Pons (tissue), 1 donor: Measurements from ENCODE around the gene RSAD2.
A peak's percentile ranks its signal among the peaks of the same experiment; 100 is the strongest.
"Not testable (repeated sequence)": the region's sequence is repeated elsewhere in the genome, so short reads cannot be mapped to it uniquely, and the experiment has no call there.

Experiments
- DNase-seq: peaks from one replicate; pipeline ENCODE4 v3.0.0-alpha.2; 2016; ENCODE audit warnings: low spot score

The RSAD2 gene, protein sequence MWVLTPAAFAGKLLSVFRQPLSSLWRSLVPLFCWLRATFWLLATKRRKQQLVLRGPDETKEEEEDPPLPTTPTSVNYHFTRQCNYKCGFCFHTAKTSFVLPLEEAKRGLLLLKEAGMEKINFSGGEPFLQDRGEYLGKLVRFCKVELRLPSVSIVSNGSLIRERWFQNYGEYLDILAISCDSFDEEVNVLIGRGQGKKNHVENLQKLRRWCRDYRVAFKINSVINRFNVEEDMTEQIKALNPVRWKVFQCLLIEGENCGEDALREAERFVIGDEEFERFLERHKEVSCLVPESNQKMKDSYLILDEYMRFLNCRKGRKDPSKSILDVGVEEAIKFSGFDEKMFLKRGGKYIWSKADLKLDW

DNA sequence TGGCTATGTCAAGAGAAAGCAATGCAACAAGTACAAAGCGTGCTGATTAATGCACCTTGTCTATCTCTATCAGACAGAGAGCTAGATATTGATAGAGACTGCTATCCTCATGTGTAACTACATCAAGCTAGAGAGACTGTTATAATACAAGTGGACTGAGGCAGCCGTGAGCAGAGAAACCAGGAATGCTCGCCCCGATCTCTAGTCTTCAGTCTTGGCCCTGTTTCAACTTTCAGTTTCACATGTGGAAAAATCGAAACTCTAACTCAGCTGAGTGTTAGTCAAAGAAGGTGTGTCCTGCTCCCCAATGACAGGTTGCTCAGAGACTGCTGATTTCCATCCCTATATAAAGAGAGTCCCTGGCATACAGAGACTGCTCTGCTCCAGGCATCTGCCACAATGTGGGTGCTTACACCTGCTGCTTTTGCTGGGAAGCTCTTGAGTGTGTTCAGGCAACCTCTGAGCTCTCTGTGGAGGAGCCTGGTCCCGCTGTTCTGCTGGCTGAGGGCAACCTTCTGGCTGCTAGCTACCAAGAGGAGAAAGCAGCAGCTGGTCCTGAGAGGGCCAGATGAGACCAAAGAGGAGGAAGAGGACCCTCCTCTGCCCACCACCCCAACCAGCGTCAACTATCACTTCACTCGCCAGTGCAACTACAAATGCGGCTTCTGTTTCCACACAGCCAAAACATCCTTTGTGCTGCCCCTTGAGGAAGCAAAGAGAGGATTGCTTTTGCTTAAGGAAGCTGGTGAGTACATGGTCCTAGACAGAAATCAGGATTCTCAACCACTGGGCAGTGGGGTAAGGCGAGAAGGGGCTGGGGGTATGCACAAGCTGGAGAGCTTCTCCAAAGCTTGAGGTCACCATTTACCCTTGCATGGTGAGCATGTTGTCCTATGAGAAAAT, at the start of gene RSAD2:
RSAD2 (plus strand) TSS at position 376 of the 903 bp plus-strand sequence; CDS start at position 400, 24 bp downstream.
- peak; percentile 58 for DNase-seq

DNA sequence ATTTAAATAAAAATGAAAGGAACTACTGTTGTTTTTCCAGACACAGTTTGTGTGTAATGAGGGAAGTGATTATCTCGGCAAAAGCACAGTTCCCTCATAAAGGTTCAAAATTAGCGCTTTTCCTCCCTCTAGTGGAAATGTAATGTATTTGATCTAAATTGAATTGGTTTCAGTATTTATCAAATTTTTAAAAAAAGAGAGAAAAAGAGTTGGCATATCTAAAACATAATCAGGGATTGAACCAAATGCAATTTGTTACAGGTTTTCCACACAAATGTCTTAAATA, 49.3 kb upstream of the RSAD2 start:
- DNase-seq = peak; percentile 79

DNA sequence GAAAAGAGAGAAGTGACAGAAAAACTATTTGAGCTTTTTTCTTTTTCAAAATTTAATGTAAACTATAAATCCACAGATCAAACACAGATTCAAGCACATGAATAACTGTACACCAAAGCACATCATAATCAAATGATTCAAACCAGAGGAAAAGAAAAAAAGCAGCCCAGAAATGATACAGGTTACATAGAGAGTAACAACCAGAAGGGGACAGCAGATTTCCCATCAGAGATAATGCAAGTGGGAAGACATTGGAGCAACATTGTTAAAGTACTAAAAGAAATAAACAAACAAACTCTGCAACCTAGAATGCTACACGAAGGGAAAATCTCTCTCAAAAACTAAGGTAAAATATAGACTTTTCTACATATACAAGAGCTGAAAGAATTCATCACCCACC, 46.3 kb upstream of the RSAD2 start:
- no peak for DNase-seq

DNA sequence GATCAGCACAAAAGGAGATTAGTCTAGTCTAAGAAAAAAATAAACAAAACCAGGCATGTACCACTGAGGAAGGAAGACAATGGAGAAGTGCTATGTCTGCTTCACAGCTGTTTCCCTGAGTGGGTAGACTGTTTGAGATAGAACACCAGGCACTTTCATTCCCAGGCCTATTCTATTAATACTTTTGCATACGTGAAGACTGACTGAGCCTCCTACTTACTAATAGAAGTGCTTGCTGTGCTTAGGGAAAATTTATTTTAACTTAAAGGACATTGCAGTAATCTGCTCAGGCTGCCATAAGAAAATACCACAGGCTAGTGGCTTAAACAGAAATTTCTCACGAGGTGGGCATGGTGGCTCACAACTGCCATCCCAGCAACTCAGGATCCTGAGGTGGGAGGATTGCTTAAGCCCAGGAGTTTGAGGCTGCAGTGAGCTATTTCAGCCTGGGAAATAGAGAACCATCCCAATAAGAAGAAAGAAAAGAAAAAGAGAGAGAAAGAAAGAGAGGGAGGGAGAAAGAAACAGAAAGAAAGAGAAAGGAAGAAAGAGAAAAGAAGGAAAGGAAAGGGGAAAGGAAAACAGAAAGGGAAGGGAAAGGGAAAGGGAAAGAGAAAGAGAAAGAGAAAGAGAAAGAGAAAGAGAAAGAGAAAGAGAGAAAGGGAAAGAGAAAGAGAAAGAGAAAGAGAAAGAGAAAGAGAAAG, 44.8 kb upstream of the RSAD2 start:
- DNase-seq = no peak

DNA sequence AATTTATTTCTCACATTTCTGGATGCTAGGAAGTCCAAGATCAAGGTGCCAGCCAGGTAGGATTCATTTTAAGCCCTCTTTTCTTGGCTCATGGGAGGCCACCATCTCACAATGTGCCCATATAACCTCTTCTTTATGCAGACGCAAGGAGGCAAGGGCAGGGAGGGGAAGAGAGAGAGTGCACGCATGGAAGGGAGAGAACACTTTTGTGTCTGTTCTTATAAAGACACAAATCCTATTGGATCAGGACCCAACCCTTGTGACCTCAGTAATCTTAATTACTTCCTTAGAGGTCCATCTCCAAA, 44.3 kb upstream of the RSAD2 start:
- DNase-seq = no peak

DNA sequence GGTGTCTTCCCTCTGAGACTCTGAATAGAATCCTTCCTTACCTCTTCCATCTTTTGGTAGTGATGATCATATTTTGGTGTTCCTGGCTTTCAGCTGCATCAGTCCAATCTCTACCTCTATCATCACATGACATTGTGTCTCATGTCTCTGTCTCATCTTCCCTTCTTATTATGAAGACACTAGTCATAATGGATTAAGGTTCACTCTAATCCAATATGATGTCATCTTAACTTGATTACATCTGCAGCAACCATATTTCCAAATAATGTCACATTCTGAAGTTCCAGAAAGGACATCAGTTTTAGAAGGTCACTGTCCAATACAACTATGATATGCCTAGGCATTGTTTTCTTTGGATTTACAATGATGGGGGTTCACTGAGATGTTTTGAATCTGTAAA, 43.4 kb upstream of the RSAD2 start:
- no peak for DNase-seq

DNA sequence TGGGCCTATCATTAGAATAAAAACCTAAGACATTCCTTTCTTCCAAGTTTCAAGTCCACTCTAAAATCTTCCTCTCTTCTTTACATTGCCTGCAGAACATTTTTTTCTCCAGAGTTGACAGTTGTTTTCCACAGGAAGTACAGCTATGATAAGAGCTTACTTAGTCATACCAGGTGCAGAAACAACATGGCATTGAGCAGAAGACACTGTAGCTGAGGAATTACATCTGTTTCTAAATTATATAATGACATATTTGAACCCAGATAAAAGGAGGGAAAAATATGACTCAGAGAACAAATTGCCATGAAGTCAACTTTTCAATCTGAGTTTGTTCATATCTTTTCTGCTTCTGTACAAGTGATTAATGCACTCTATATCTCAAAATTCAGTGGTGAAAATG, 42.1 kb upstream of the RSAD2 start:
- DNase-seq = no peak

DNA sequence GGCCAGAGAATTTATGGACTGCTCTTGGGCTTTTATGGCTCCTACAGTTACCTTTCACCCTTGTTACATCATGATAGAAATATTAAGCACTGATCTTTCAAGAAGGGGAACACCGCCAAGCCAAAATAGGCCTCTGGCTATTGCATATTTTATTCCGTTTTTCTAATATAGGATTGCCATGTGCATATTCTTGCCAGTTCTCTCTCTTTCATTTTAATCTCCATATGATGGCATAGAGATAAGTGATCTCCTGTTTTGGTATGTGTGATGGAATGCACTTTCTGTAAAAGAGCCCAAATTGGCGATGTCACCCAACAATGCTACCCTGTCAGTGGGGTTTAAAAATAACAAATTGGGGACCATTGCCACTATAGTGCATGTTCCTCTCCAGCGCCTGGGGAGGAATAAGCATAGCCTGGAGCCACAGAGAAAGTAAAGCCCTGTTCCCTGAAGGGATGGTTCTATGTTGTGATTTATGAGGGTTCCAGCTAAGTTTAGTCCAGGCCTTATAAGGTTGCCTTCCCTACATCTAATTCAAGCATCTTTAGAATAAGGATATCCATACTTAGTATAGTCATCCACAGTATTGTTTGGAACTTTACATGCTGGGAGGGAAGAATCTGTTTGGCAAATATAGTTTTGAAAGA, 38.8 kb upstream of the RSAD2 start:
- no peak for DNase-seq

DNA sequence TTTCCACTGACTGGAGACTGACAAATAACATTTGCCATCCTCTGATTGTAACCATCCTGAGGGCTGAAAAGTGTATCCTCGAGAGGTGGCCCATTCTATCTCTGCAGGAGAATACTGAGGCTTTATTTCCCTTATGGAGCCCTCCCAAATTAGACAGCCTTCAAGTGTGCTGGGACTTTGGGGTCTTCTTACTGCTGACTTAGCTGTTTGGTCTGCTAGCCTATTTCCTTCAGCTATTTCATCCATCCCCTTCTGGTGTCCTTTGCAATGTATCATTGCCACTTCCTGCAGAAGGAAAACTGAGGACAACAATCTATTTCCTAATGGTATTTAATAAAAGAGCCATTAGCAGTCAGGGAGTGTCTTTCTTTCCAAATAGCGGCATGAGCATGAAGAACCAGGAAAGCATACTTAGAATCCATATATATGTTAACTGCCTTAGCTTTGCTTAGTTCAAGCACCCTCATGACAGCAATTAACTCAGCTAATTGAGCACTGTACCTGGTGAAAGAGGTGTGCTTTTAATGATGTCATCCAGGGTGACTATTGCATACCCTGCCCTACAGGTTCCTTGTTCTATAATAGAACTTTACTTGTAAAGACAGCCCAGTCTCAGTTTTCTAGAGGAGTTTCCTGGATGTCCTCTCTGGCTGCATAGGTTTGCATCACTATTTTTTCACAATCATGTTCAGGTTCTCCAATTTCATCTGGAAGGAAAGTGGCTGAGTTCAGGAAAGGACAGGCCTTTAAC, 35.9 kb upstream of the RSAD2 start:
- DNase-seq = no peak

DNA sequence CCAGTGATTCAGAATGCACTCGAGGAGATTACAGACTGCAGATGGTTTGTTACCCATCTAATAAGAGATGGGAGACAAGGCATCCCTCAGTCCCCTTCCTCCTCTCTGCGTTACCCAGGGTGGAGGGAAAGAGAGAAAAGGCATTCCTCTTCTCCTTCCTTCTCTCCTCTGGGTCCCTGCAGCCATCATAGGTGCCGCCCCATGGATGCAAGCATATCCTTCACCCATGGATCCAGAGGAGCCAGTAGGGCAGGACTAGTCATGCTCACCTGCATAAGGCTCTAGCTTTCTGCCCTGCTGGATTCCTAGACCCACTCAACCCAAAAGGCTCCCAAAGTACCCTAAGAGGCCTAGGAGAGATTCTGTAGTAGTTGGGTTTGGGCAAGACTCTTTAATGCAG, 32.3 kb upstream of the RSAD2 start:
- DNase-seq = no peak

DNA sequence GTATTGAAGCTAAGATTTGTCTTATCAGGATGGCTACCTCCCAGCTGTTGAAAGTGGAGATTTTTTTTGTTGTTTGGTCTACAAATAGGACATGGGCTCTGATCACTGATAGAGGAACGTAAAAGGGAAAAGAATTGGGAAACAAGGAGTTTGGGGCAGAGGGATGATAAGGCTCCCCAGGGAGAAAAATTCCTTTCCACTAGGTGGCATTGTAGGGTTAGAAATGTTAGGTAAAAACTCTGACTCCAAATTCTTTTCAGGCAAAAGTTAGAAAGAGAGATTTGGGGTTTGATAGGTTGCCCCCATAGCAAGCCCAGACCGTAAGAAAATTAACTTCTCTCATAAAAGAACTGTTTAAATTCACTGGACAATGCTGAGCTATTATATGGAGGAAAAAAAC, 31.7 kb upstream of the RSAD2 start:
- no peak for DNase-seq

DNA sequence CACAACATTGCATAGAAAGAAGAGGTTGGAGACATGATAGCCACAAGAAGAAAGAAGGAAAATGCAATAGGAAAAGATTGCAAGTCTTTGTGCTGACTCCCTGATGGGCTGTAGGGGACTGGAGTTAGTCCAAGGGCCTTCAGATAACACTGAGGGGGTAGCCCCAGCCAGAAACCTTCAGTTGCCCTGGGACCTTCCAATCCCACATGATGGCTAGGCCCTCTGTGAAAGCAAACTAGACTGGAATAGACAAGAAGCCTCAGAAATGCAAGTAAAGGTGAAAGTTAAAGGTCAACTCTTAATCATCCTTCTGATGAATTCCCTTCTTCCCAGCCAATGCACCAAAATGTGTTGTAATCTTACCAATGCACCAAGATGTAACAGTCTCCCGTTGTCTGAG, 31.0 kb upstream of the RSAD2 start:
- DNase-seq = no peak

DNA sequence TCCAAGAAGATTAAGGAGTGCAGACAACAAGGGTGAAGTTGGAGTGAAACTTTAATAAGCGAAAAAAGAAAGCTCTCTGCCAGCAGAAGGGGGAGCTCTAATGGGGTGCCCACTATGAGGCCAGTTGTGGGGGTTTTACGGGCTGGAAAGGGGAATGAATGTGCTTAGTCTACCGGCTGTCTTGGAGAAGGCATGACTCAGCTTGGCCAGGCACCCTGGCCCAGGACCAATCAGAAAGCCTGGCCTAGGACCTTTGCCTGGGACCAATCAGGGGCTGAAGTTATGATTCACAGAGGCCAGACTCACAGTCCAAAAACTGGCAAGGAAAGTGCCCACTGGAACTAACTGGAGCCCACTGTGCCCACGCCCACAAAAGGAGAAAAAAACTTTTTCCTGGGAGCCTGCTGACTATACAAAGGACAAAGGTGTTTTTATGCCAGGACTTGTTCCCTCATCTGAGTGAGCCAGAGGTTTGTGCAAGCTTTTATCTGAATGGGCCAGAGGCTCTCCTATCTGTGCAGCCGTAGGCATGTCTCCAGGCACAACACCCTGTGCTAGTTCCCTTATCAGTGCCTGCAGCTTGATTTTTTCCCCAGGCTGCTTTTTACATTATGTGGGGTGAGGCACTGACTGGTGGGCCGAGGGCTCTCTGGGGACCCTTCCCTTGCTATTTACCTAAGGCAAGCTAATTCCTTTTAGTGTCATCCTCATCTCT, 30.5 kb upstream of the RSAD2 start:
- no peak for DNase-seq

DNA sequence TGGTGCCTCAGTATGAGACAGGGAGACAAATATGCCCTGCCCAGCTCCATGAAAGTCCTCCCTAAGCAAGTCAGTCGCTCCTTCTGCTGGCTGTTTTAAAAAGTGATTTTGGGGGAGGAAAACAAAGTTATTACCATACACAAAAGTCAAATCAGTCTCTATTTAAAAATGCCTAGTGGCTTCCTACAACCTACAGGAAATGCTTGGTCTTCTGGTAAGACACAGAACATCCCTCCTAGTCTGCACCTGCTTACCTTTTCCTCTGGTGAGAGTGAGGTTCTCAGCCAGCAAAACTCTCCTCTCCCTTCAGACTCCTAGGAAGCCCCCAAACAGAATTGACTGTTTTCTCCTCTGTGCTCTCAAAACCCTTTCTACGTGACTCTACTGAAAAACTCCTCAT, 25.4 kb upstream of the RSAD2 start:
- no peak for DNase-seq

DNA sequence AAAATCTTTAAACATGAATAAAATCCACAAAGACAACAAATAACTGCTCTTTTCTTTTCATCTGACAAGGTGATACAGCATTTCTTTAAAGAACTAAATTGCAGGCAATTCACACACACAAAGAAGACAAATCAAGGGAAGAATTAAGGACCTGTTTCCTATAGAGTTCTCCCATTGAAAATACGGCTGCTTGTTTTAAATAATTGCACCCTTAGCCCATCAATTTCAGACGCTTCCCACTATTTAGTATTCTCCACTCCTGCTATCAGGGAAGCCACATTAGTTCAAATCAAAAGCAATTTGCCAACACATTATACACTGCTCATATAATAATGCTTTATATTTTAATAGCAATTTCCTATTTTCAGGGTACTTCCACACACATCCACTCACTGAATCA, 23.2 kb upstream of the RSAD2 start:
- DNase-seq = no peak

DNA sequence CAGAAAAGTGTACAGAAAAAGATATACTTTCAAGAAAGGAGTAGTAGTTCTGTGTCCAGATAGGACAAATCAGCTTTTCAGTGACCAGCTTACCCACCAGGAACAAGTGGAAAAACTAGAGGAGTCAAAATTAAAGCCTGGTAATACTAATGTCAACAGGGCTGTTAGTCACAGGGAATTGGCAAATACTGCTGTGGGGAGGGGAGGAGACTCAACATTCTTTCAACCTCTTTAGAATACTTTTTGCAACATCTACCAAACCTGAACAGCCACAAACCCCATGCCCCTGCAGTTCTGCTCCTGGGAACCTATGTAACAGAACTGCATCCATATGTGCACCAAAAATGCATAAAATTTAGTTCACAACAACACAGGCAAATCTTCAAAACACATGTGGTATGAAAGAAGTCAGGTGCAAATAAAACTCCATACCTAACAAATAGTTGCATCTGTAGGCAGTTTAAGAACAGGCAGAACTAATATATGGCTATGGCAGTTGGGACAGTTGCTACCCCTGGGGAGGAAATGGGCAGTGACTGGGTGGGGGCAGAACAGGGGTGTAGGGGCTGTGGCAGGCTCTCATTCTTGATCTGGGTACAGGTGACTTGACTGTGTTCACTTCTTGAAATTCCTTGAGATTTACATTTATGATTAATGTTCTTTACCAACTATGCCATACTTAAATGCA, 21.6 kb upstream of the RSAD2 start:
- DNase-seq = no peak

DNA sequence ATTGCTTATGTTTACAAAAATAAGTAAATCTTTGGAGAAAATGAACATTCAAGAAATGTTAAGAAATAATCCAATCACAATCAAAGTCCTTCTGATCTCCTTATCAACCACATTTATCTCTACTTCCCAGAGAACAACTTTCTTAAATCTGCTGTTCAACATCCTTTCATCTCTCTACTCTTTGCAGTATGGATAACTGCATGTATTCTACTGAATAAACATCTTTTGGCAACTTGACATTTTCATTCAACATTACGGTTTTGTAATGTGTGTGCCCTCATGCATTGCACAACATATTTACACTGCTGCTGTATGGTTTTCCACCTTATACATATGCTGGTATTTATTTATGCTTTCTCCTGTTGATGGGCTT, 21.0 kb upstream of the RSAD2 start:
- no peak for DNase-seq

DNA sequence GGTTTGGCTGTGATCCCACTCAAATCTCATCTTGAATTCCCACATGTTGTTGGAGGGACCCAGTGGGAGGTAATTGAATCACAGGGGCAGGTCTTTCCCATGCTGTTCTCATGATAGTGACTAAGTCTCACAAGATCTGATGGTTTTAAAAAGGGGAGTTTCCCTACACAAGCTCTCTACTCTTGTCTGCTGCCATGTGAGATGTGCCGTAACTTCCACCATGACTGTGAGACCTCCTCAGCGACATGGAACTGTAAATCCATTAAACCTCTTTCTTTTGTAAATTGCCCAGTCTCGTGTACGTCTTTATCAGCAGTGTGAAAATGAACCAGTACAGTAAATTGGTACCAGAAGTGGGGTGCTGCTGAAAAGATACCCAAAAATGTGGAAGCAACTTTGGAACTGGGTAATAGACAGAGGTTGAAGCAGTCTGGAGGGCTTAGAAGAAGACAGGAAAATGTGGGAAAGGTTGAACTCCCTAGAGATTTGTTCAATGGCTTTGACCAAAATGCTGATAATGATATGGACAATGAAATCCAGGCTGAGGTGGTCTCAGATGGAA, 19.0 kb upstream of the RSAD2 start:
- DNase-seq = not testable (repeated sequence)

DNA sequence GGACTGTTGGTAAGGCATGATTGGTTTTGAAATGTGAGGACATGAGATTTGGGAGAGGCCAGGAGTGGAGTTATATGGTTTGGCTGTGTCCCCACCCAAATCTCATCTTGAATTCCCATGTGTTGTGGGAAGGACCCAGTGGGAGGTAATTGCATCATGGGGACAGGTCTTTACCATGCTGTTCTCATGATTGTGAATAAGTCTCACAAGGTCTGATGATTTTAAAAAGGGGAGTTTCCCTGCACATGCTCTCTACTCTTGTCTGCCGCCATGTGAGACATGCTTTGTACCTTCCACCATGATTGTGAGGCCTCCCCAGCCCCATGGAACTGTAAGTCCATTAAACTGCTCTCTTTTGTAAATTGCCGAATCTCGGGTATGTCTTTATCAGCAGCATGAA, 17.3 kb upstream of the RSAD2 start:
- no peak for DNase-seq

DNA sequence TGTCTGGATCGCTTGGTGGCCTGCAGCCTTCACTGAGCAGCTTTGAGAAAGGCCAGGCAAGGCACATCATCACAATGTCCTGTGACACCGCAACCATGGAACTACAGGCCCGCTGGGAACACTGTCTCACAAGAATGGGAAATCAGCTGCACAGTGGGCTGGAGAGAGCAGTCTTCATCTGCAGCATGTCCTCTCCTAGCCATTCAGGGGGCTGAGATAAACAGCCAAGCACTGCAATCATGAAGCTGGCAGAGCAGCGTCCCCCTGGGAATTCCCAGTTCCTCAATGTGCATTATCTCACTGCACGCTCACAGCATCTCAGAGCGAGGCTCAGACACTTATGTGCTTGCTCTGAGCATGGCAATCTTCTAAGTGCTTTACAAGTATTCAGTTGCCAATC, 13.8 kb upstream of the RSAD2 start:
- no peak for DNase-seq
